Measurements from ENCODE around the gene CLTRN.

- TF ChIP-seq, protein P1, sequence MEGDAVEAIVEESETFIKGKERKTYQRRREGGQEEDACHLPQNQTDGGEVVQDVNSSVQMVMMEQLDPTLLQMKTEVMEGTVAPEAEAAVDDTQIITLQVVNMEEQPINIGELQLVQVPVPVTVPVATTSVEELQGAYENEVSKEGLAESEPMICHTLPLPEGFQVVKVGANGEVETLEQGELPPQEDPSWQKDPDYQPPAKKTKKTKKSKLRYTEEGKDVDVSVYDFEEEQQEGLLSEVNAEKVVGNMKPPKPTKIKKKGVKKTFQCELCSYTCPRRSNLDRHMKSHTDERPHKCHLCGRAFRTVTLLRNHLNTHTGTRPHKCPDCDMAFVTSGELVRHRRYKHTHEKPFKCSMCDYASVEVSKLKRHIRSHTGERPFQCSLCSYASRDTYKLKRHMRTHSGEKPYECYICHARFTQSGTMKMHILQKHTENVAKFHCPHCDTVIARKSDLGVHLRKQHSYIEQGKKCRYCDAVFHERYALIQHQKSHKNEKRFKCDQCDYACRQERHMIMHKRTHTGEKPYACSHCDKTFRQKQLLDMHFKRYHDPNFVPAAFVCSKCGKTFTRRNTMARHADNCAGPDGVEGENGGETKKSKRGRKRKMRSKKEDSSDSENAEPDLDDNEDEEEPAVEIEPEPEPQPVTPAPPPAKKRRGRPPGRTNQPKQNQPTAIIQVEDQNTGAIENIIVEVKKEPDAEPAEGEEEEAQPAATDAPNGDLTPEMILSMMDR (IDR thresholded peaks at IDR 0.05; ENCODE audit: borderline replicate concordance, extremely low read depth, low read length, poor library complexity, severe bottlenecking): no peak
- TF ChIP-seq EZH2 (IDR thresholded peaks at IDR 0.05; ENCODE audit: borderline replicate concordance, low read depth, low read length, severe bottlenecking): no peak
Observed at GRCh38 chrX:15607067-15607466, 57.5 kb downstream of the CLTRN start.
